ENCODE data around the gene MESP2. TPM values are rescaled to one million over a fixed set of nuclear protein-coding genes. Genes with fewer than 3 reads are reported as not detected.
A peak's percentile ranks its signal among the peaks of the same experiment; 100 is the strongest.

MESP2 gene
- polyA plus RNA-seq, 1 donor from 2014 or later = not detected

DNA sequence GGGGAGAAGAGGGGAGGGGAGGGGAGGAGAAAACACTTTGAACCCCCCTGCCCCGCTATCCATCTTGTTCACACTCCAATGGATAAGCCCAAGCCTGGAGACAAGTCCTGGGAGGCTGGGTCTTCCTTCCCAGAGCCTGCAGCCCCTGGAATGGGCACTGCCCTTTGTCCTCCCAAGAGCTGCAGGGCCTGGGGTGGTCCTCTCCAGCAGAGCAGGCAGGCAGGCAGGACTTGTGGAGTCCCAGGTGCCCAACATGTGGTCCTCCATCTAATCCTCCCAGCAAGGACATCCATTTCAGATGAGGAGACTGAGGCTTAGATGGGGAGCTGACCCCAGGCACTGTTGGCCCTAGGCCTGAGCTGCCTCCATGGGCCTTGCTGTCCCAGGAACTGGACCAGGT lies 10.4 kb upstream of the MESP2 start:
- peaks cover 4% of the 10 kb centered on the region for H3K27me3 Mint-ChIP-seq
- no peak overlapping the region for H3K27ac Mint-ChIP-seq
- H3K36me3 Mint-ChIP-seq = no peaks in the 10 kb centered on the region
- H3K4me1 Mint-ChIP-seq = peaks cover 0 to 2% (median 0%) of the 10 kb centered on the region in 3 donors
- no peak overlapping the region for H3K4me3 Mint-ChIP-seq
- peaks cover 0 to 1% (median 0%) of the 10 kb centered on the region in 3 donors for H3K9me3 Mint-ChIP-seq

DNA sequence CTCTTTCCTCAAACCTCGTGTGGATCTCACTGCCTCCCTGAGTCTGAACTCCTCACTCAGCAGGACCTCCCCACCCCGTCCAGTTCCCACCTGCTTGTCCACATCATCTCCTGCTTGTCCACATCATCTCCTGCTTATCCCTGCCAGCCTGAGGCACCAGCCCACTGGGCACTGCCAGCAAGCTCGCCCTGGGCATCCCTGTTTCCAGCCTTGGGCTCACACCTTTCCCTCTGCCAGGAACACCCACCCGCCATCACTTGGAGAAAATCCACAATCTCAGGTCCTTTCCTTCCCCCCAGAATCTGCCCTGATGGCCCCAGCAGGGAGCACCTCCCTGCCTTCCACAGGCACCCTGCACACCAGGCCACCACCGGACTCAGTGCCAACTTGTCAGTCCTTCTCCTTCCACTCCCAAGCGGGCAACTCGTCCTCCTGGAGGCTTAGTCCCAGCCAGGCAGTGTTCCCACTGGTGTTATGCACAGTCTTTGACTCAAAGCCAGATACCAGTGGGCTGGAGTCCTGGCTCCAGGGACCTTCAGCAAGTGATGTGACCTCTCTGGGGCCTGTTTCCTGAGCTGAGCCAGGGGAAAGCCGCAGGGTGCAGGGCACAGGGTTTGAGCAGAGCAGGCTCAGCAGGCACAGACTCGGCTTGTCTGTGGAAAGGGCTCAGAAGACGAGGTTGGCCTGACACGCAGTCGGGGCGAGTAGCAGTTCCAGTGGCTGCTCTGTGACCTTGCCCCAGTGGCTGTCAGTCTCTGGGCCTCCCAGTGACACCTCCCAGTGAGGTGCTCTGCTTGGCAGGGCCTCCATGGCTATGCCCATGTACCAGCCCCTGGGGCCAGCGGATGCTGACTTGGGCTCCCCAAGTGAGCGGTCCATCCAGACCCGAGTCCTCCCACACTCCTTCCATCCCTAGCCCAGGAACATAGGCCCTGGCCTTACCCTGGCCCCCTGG lies 9.5 kb upstream of the MESP2 start:
- H3K36me3 Mint-ChIP-seq = no peaks in the 10 kb centered on the region
- no peaks in the 10 kb centered on the region for H3K27me3 Mint-ChIP-seq
- H3K9me3 Mint-ChIP-seq = peaks cover 0 to 1% (median 0%) of the 10 kb centered on the region in 3 donors
- no peaks in the 10 kb centered on the region for H3K4me1 Mint-ChIP-seq
- H3K4me3 Mint-ChIP-seq = peak overlapping the region in 1 of 4 donors; percentile 80
- no peak overlapping the region for H3K27ac Mint-ChIP-seq

DNA sequence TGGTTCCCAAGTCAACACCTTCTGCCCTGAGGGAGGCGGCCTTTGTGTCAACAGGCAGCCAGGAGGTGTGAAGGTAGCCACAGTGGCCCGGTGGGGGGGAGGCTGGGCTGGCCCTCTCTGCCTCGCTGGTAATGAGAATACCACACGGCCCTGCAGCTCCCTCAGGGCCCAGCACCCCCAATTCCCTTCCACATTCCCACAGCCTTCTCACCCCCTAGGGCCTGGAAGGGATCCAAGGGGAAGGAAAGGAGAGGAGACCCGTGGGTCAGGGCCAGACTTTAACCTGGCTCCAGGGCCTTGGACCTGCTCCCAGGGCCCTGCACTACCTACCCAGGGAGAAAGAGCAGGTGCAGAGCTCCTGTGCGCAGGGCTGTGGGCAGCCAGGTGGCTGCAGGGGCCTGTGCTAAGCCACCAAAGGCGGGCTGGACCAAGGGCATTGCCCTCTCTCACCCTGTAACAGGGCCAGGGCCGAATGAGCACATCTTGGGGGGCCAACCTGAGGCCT lies 8.7 kb upstream of the MESP2 start:
- no peaks in the 10 kb centered on the region for H3K4me1 Mint-ChIP-seq
- H3K27me3 Mint-ChIP-seq = no peaks in the 10 kb centered on the region
- H3K36me3 Mint-ChIP-seq = no peaks in the 10 kb centered on the region
- no peak overlapping the region for H3K27ac Mint-ChIP-seq
- H3K9me3 Mint-ChIP-seq = peaks cover 0 to 1% (median 0%) of the 10 kb centered on the region in 3 donors
- H3K4me3 Mint-ChIP-seq = no peak overlapping the region

DNA sequence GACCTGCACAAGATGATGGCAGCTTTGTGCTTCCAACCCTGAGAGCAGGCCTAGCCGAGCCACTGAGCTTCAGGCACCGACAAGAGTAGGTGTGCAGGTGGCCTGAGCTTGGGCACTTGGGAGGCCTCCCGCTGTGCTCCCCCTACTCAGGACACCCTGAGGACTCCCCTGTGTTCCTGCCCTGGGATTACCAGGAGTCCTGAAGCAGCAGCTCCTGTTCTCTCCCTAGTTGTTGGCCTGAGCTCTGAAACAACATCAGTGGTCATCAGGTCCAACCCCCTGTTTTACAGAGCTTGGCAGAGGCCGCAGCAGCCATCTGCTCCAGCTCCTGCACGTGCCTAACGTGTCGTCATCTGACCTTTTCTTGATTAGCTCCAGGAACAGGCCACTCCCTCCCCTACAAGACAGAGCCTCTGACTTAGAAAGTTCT lies 8.0 kb upstream of the MESP2 start:
- no peak overlapping the region for H3K27ac Mint-ChIP-seq
- no peaks in the 10 kb centered on the region for H3K4me1 Mint-ChIP-seq
- H3K27me3 Mint-ChIP-seq = no peaks in the 10 kb centered on the region
- H3K9me3 Mint-ChIP-seq = peaks cover 0 to 1% (median 0%) of the 10 kb centered on the region in 3 donors
- H3K4me3 Mint-ChIP-seq = no peak overlapping the region
- no peaks in the 10 kb centered on the region for H3K36me3 Mint-ChIP-seq

DNA sequence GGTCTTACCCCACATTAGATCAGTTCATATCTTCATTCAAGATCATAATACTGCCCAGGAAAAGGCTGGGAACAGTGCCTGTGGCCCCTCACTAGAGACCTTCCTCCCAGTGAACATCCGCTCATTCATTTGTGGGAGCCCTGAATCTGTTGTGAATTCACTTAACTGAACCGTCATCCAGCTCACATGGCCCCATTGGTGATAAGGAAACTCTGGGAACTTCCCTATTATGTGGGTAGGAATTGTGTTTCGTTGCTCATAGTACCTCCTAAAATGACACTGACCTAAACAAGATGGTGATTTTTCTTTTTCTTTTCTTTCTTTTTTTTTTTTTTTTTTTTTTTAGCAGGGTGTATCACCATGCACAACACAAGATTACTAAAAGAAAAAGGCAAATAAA lies 6.8 kb upstream of the MESP2 start:
- Mint-ChIP-seq H3K4me3 (no peak overlapping the region), H3K4me1 (peaks cover 0 to 2% (median 0%) of the 10 kb centered on the region in 3 donors), H3K27me3 (no peaks in the 10 kb centered on the region), H3K36me3 (no peaks in the 10 kb centered on the region), H3K27ac (no peak overlapping the region), H3K9me3 (peaks cover 0 to 1% (median 0%) of the 10 kb centered on the region in 3 donors)

DNA sequence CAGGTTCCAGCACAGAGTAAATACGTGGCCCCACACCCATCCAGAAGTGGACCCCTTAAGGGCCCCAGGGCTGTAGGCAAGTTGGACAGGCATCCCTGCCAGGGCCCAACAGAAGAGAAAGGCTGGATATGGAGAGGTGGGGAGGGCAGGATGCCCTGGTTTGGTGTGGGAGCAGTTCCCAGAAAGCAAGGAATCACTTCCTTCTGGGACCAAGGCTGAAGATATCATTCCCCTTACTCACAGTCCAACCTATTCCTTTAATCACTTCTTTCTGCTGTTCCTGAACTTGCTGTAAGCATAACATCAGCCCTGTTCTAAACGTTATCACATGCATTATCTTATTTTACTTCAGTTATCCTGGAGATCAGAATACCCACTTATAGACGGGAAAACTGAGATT lies 6.1 kb upstream of the MESP2 start:
- no peaks in the 10 kb centered on the region for H3K36me3 Mint-ChIP-seq
- no peak overlapping the region for H3K27ac Mint-ChIP-seq
- no peak overlapping the region for H3K4me3 Mint-ChIP-seq
- peaks cover 2% of the 10 kb centered on the region for H3K27me3 Mint-ChIP-seq
- peaks cover 0 to 1% (median 0%) of the 10 kb centered on the region in 3 donors for H3K9me3 Mint-ChIP-seq
- H3K4me1 Mint-ChIP-seq = peaks cover 0 to 2% (median 0%) of the 10 kb centered on the region in 3 donors

DNA sequence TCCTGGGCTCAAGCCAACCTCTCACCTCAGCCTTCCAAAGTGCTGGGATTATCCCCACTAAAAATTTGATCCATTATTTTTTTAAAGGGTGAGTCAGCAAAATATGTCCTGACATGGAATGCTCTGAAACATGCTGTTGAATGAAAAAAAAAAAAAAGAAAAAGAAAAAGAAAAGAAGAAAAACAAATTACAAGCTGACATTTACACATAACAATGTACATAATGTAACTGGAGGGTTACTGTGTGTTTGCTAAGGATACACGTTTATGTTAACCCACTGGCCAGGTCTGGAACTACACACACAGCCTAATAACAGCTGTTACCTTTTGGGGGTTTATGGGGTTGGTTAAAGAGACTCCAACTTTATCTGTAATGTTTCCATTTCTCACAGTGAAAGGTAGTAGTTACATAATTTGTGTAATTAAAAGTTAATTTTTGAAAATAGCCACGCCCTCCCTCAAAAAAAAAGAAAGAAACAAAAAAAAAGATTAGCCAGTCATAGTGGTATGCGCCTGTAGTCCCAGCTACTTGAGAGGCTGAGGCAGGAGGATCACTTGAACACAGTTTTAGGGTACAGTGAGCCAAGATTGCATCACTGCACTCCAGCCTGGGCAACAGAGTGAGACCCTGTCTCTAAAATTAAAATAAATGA lies 3.1 kb upstream of the MESP2 start:
- Mint-ChIP-seq H3K27ac (no peak overlapping the region), H3K9me3 (no peaks in the 10 kb centered on the region), H3K27me3 (peaks cover 7% of the 10 kb centered on the region), H3K4me1 (peaks cover 0 to 2% (median 0%) of the 10 kb centered on the region in 3 donors), H3K36me3 (no peaks in the 10 kb centered on the region), H3K4me3 (no peak overlapping the region)

DNA sequence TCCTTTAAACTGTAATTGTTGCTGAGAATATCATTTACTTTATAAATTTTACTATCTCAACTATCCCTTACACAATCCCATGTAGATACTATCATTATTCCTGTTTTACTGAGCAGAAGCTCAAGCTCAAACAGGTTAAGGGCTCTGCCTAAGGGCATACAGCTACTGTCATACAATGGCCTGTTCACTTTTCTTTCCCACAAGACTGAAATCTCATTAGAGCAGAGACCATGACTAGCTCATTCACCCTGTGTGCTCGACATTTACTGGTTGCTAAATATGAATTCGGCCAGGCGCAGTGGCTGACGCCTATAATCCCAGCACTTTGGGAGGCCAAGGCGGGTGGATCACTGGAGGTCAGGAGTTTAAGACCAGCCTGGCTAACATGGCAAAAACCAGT lies 1.6 kb upstream of the MESP2 start:
- no peaks in the 10 kb centered on the region for H3K9me3 Mint-ChIP-seq
- H3K27ac Mint-ChIP-seq = no peak overlapping the region
- peaks cover 0 to 2% (median 0%) of the 10 kb centered on the region in 3 donors for H3K4me1 Mint-ChIP-seq
- H3K4me3 Mint-ChIP-seq = no peak overlapping the region
- H3K36me3 Mint-ChIP-seq = no peaks in the 10 kb centered on the region
- peaks cover 7% of the 10 kb centered on the region for H3K27me3 Mint-ChIP-seq

DNA sequence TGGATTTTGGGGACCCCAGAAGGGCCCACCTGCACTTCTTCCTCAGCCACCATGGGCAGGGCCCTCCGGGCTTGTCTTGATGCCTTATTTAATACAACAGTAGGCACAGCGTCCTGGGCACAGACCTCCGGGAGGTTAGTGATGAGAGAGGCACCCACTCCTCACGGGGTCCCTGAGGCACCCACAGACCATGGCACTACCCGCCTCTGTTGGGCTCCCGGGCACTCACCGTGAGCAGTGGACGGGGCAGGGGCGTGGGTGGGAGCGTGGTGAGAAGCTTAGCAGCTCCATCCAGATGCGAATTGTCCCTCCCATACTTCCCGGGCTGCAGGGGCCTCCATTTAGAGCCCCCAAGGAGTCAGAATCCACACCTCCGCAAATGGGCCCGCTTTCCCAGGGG lies 317 bp upstream of the MESP2 start:
- Mint-ChIP-seq H3K4me3 (peak overlapping the region in 2 of 4 donors; percentile 48 to 73), H3K36me3 (no peaks in the 10 kb centered on the region), H3K9me3 (no peaks in the 10 kb centered on the region), H3K4me1 (peaks cover 4 to 6% (median 5%) of the 10 kb centered on the region in 3 donors), H3K27me3 (peaks cover 8% of the 10 kb centered on the region), H3K27ac (no peak overlapping the region)

DNA sequence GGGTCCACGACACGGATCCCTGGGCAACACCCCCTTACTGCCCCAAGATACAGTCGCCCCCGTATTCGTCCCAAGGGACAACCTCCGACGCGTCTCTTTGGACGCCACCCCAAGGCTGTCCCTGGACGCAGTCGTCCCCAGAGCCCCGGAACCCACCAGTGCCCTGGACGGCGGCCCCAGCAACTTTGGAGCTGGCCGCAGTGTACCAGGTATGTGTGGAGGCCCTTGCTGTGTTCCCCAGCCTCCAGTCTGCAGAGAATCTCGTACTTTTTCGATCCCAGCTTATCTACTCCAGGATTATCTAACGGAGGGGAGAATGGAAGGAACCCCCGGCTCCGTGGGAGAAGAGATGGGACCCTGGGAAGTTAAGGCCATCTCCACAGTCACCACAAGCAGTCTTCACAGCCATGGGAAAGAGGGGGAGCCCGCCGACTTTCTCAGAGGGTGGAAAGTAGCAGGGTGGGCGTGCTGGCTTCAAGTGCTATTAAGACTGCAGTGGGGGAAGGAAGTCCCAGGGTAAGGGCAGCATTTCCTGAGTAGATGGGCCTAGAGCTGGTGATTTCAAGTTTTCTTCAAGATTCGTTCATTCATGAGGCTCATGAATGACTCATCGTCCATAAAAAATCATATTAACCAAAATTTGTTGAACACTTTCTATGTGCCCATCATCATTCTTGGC lies 1.1 kb downstream of the MESP2 start:
- Mint-ChIP-seq H3K9me3 (no peaks in the 10 kb centered on the region), H3K27ac (no peak overlapping the region), H3K36me3 (no peaks in the 10 kb centered on the region), H3K27me3 (peaks cover 12% of the 10 kb centered on the region), H3K4me1 (peaks cover 9 to 15% (median 10%) of the 10 kb centered on the region in 3 donors), H3K4me3 (peak overlapping the region in 2 of 4 donors; percentile 38 to 55)

DNA sequence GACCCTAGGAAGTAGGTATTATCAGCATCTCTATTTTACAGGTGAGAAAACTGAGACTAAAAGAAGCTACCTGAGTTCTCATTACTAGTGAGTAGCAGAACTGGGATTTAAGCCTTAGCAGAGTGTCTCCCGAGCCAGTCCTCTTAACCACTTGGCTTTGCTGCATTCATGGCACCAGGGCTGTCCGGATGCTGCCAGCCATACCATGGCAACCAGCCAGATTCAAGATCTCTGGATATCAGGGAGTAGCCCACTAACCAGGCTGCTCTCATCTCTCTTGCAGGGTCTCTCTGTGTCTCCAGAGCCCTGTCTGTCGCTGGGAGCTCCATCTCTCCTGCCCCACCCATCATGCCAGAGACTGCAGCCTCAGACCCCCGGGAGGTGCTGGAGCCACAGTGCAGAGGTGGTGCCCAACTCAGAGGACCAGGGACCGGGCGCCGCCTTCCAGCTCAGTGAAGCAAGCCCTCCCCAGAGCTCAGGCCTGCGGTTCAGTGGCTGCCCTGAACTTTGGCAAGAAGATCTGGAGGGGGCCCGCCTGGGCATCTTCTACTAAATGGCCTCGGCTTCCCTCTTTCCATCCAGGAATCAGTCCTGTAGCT lies 1.7 kb downstream of the MESP2 start:
- peaks cover 12% of the 10 kb centered on the region for H3K27me3 Mint-ChIP-seq
- H3K4me3 Mint-ChIP-seq = peak overlapping the region in 2 of 4 donors; percentile 38 to 49
- H3K9me3 Mint-ChIP-seq = no peaks in the 10 kb centered on the region
- peaks cover 9 to 18% (median 10%) of the 10 kb centered on the region in 3 donors for H3K4me1 Mint-ChIP-seq
- H3K27ac Mint-ChIP-seq = no peak overlapping the region
- H3K36me3 Mint-ChIP-seq = no peaks in the 10 kb centered on the region

DNA sequence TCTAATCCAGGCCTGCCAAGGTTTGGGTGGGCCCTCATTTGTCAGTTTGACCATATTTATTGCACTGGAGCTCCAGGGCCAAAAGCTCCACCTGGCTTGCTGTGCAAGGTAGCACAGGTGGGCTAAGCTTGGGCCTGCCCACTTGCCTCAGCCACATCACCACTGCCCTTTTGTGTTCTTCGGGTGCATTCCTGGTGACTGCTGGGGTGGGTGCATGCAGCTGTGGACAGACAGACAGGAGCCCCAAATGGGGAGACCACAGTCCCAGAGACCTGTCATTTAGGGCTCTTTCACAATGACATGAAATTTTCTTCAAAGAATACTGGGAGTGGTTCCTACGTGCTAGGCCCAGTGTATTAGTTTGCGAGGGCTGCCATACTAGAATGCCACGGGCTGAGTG lies 2.7 kb downstream of the MESP2 start:
- Mint-ChIP-seq H3K4me3 (no peak overlapping the region), H3K27ac (no peak overlapping the region)

DNA sequence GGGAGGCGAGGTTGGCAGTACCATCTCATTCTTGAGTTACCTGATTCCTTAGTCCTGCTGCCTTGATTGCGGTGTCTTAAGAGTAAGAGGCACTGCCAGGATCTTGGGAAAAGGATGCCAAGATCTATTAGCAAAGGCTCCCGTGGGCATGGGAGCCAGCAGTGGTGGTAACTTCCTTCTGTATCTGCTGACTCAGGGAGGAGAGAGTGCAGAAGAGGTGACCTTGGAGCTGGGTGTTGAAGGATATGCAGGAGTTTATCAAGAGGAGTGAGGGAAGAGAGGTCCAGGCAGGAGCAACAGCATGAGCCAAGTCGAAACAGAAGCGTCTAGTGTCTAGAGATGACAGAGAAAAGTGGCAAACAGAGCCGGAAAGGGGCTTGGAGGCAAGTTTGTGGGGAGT lies 4.5 kb downstream of the MESP2 start:
- Mint-ChIP-seq H3K36me3 (no peaks in the 10 kb centered on the region), H3K27ac (no peak overlapping the region), H3K4me1 (peaks cover 10 to 18% (median 13%) of the 10 kb centered on the region in 3 donors), H3K9me3 (no peaks in the 10 kb centered on the region), H3K27me3 (peaks cover 10% of the 10 kb centered on the region), H3K4me3 (peak overlapping the region in 3 of 4 donors; percentile 19 to 68 (median 58))

More for the DNA sequence above, 2.7 kb downstream of the MESP2 start:
- no peaks in the 10 kb centered on the region for H3K9me3 Mint-ChIP-seq
- H3K36me3 Mint-ChIP-seq = no peaks in the 10 kb centered on the region
- peaks cover 10 to 21% (median 13%) of the 10 kb centered on the region in 3 donors for H3K4me1 Mint-ChIP-seq
- H3K27me3 Mint-ChIP-seq = peaks cover 12% of the 10 kb centered on the region

DNA sequence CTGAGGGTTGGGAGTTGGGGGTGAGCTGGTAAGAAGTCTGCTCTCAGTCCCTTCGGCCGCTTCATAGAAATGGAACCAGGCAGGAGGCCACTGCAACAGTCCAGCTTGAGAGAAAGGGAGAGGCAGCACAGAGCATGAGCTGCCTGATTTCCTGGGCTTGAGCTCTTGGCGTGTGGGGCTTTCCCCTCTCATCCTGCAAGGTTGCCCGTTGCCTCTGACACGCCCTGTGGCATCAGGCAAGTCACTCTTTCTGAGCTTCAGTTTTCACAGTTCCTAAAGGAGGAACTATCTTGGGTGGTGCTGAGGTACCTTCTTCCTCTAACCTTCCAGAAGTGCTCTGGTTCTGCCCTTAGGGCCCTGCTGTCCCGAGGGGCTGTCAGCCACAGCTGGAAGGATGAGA lies 4.9 kb downstream of the MESP2 start:
- Mint-ChIP-seq H3K9me3 (no peaks in the 10 kb centered on the region), H3K27me3 (peaks cover 5% of the 10 kb centered on the region), H3K4me3 (peak overlapping the region in 2 of 4 donors; percentile 33 to 68), H3K27ac (no peak overlapping the region), H3K4me1 (peaks cover 10 to 18% (median 13%) of the 10 kb centered on the region in 3 donors), H3K36me3 (peaks cover 4% of the 10 kb centered on the region)

All from IgD-negative memory B cell (primary cell).